H1 (cell line): Measurements from ENCODE around the gene LRRC28. TPM values are rescaled to one million over a fixed set of nuclear protein-coding genes. Genes with fewer than 3 reads are reported as not detected.

Experiments
- CTCF ChIA-PET: fragments of 300-600 bp; sonication (Branson Sonifier 250); formaldehyde crosslinking; loops from one replicate; lab custom pipeline; 2021; ENCODE audit not compliant: partially characterized antibody; lab: Charles Lee
- POLR2A ChIA-PET: fragments of 300-600 bp; sonication (Branson Sonifier 250); formaldehyde crosslinking; loops from one replicate; lab custom pipeline; 2021; ENCODE audit warnings: inconsistent platforms; ENCODE audit not compliant: partially characterized antibody; lab: Charles Lee
- DNase-seq, 2 experiments: peaks; one replicate each; pipeline versions ENCODE4 v3.0.0 to v3.0.0-alpha.2; 2010 to 2022; ENCODE audit warnings: low spot score in 2 of 2, low read depth in 1 of 2, mixed read lengths in 1 of 2
- FAIRE-seq: peaks from 2 replicates; lab custom pipeline; 2011; peaks lifted over from hg19 to GRCh38; lab: Jason Lieb, UNC
- H2AFZ ChIP-seq: 2 replicates; pipeline ENCODE4 v1.8.1; 2012; ENCODE audit warnings: low read length, inconsistent platforms
- H2AK5ac ChIP-seq: 2 replicates; pipeline ENCODE4 v1.6.1; 2013; ENCODE audit warnings: low read depth, low read length
- H2BK120ac ChIP-seq: replicated peaks from 2 replicates; pipeline ENCODE3; 2013; ENCODE audit warnings: low read depth, low read length, inconsistent platforms
- H2BK12ac ChIP-seq: 2 replicates; pipeline ENCODE4 v1.6.1; 2013; ENCODE audit warnings: low read depth, low read length
- H2BK15ac ChIP-seq: 2 replicates; pipeline ENCODE4 v1.6.1; 2013; ENCODE audit warnings: low read length
- H2BK20ac ChIP-seq: 2 replicates; pipeline ENCODE4 v1.6.1; 2013; ENCODE audit warnings: low read length
- H2BK5ac ChIP-seq: 2 replicates; pipeline ENCODE4 v1.6.1; 2013; ENCODE audit warnings: low read depth, low read length
- H3K14ac ChIP-seq: 2 replicates; pipeline ENCODE4 v1.6.1; 2013; ENCODE audit warnings: inconsistent platforms; ENCODE audit not compliant: insufficient read length
- H3K18ac ChIP-seq: 2 replicates; pipeline ENCODE4 v1.6.1; 2013; ENCODE audit warnings: low read length; ENCODE audit errors: extremely low read depth
- H3K23ac ChIP-seq: 2 replicates; pipeline ENCODE4 v1.6.1; 2013; ENCODE audit warnings: inconsistent platforms; ENCODE audit not compliant: insufficient read length
- H3K23me2 ChIP-seq: 2 replicates; pipeline ENCODE4 v1.6.1; 2013; ENCODE audit warnings: low read depth, low read length
- H3K27ac ChIP-seq: 2 replicates; pipeline ENCODE4 v1.6.1; 2011; ENCODE audit warnings: low read depth, low read length, inconsistent platforms
- H3K27me3 ChIP-seq, 4 experiments: replicated peaks in 1 of 4; 1 replicate in 1 of 4; 2 replicates in 3 of 4; pipeline versions ENCODE4 v1.6.1 to v1.8.1; 2011 to 2013; ENCODE audit warnings: low read length in 3 of 4, mild to moderate bottlenecking in 3 of 4, inconsistent platforms in 2 of 4, mixed read lengths in 2 of 4, moderate library complexity in 1 of 4; ENCODE audit not compliant: control insufficient read depth in 3 of 4, insufficient read depth in 3 of 4; ENCODE audit errors: extremely low read depth in 1 of 4
- H3K36me3 ChIP-seq, 4 experiments: 2 replicates each; pipeline versions ENCODE4 v1.6.1 to v1.8.1; 2011 to 2013; ENCODE audit warnings: mild to moderate bottlenecking in 4 of 4, low read length in 3 of 4, moderate library complexity in 2 of 4, control low read depth in 1 of 4, inconsistent platforms in 1 of 4; ENCODE audit not compliant: insufficient read depth in 4 of 4, control insufficient read depth in 2 of 4
- H3K4ac ChIP-seq: replicated peaks from 2 replicates; pipeline ENCODE3; 2013; ENCODE audit warnings: low read length, low read depth, mixed read lengths, inconsistent platforms; ENCODE audit not compliant: insufficient read length
- H3K4me1 ChIP-seq, 4 experiments: replicated peaks in 1 of 4; 1 replicate in 1 of 4; 2 replicates in 3 of 4; pipeline versions ENCODE4 v1.6.1 to v1.8.1; 2011 to 2013; ENCODE audit warnings: low read length in 3 of 4, inconsistent platforms in 2 of 4, mixed read lengths in 1 of 4; ENCODE audit not compliant: insufficient read depth in 4 of 4, control insufficient read depth in 3 of 4
- H3K4me2 ChIP-seq, 2 experiments: 2 replicates each; pipeline versions ENCODE4 v1.6.1 to v1.8.1; 2011 to 2013; ENCODE audit warnings: low read depth in 2 of 2, low read length in 2 of 2, control low read depth in 1 of 2, inconsistent platforms in 1 of 2, mild to moderate bottlenecking in 1 of 2; ENCODE audit not compliant: insufficient read depth in 1 of 2
- H3K4me3 ChIP-seq, 4 experiments: fragments of 200-600, 300-600 bp in 1 of 4; sonication (generic), shearing (Covaris generic), sonication (Bioruptor Twin) in 1 of 4; 2 replicates each; pipeline versions ENCODE4 v1.5.1 to v1.8.1; 2011 to 2016; ENCODE audit warnings: low read length in 4 of 4, low read depth in 3 of 4, control low read depth in 2 of 4, inconsistent platforms in 2 of 4, mild to moderate bottlenecking in 2 of 4, mixed read lengths in 1 of 4, moderate library complexity in 1 of 4; ENCODE audit not compliant: insufficient read depth in 2 of 4; ENCODE audit errors: extremely low read depth in 1 of 4
- H3K56ac ChIP-seq: replicated peaks from 2 replicates; pipeline ENCODE3; 2013; ENCODE audit warnings: low read depth, mild to moderate bottlenecking, mixed read lengths, low read length, inconsistent platforms; ENCODE audit not compliant: insufficient read length
- H3K79me1 ChIP-seq: 2 replicates; pipeline ENCODE4 v1.6.1; 2013; ENCODE audit warnings: low read depth, low read length, control low read depth
- H3K79me2 ChIP-seq, 2 experiments: 2 replicates each; pipeline versions ENCODE4 v1.6.1 to v1.8.1; 2012 to 2013; ENCODE audit warnings: low read length in 2 of 2, mild to moderate bottlenecking in 2 of 2, inconsistent platforms in 1 of 2; ENCODE audit not compliant: insufficient read depth in 2 of 2, control insufficient read depth in 1 of 2
- H3K9ac ChIP-seq, 4 experiments: replicated peaks in 1 of 4; 1 replicate in 1 of 4; 2 replicates in 3 of 4; pipeline versions ENCODE4 v1.6.1 to v1.8.1; 2011 to 2013; ENCODE audit warnings: low read depth in 3 of 4, low read length in 3 of 4, control low read depth in 2 of 4, mild to moderate bottlenecking in 2 of 4, moderate library complexity in 2 of 4, inconsistent platforms in 1 of 4; ENCODE audit errors: extremely low read depth in 1 of 4
- H3K9me3 ChIP-seq, 2 experiments: 2 replicates each; pipeline versions ENCODE4 v1.6.1 to v1.8.1; 2012 to 2013; ENCODE audit warnings: mild to moderate bottlenecking in 2 of 2, moderate library complexity in 2 of 2, control low read depth in 1 of 2, inconsistent platforms in 1 of 2, low read depth in 1 of 2, low read length in 1 of 2, mixed read lengths in 1 of 2; ENCODE audit not compliant: insufficient read depth in 2 of 2
- H4K20me1 ChIP-seq, 2 experiments: replicated peaks in 1 of 2; 2 replicates each; pipeline versions ENCODE3 to v1.8.1; 2011 to 2013; ENCODE audit warnings: inconsistent platforms in 2 of 2, low read length in 2 of 2, mild to moderate bottlenecking in 1 of 2; ENCODE audit not compliant: insufficient read depth in 2 of 2, control insufficient read depth in 1 of 2
- H4K5ac ChIP-seq: 2 replicates; pipeline ENCODE4 v1.6.1; 2013; ENCODE audit warnings: low read length, low read depth, mixed read lengths, inconsistent platforms; ENCODE audit not compliant: insufficient read length
- H4K8ac ChIP-seq: 2 replicates; pipeline ENCODE4 v1.8.0; 2013; ENCODE audit warnings: mild to moderate bottlenecking, moderate library complexity, low read length, inconsistent platforms; ENCODE audit not compliant: insufficient read depth; ENCODE audit errors: extremely low read depth
- H4K91ac ChIP-seq: replicated peaks from 2 replicates; pipeline ENCODE3; 2013; ENCODE audit warnings: low read length, mixed read lengths, inconsistent platforms; ENCODE audit not compliant: insufficient read length
- E2F6 ChIP-seq: IDR thresholded peaks from 2 replicates; pipeline ENCODE4 v1.6.1; 2012; ENCODE audit warnings: inconsistent platforms
- EZH2 ChIP-seq: fragments of 200-600 bp; sonication (generic); IDR thresholded peaks from 2 replicates; pipeline ENCODE4 v1.7.1; 2012; ENCODE audit warnings: low read depth, mild to moderate bottlenecking, moderate library complexity, low read length, inconsistent platforms; ENCODE audit not compliant: severe bottlenecking
- JUND ChIP-seq: IDR thresholded peaks from 2 replicates; pipeline ENCODE4 v1.6.1; 2011; ENCODE audit warnings: mild to moderate bottlenecking, improper control_type of control experiment, low read length
- KDM1A ChIP-seq: fragments of 200-600, 300-600 bp; sonication (generic); IDR thresholded peaks from 2 replicates; pipeline ENCODE4 v1.7.1; 2016; ENCODE audit warnings: mild to moderate bottlenecking, low read length, borderline replicate concordance
- RXRA ChIP-seq: IDR thresholded peaks from 2 replicates; pipeline ENCODE4 v1.6.1; 2011; ENCODE audit warnings: low read depth, mild to moderate bottlenecking, low read length, moderate library complexity; ENCODE audit not compliant: insufficient read depth
- SIN3A ChIP-seq, 2 experiments: IDR thresholded peaks in 1 of 2; conservative IDR thresholded peaks in 1 of 2; 2 replicates each; pipeline ENCODE4 v1.6.1; 2011 to 2012; ENCODE audit warnings: low read length in 2 of 2, improper control_type of control experiment in 1 of 2, low read depth in 1 of 2, mild to moderate bottlenecking in 1 of 2
- WGBS, 2 experiments: shearing (Covaris generic) in 1 of 2; methylation state at CpG; one replicate each; pipeline versions ENCODE4 v1.1.6 to v1.1.7; 2013 to 2015; ENCODE audit warnings: low lambda C conversion rate in 2 of 2, mixed read lengths in 2 of 2, inconsistent platforms in 1 of 2, low coverage in 1 of 2, missing lambda C conversion rate in 1 of 2; ENCODE audit not compliant: insufficient replicate concordance in 2 of 2, insufficient coverage in 1 of 2, insufficient read length in 1 of 2; ENCODE audit errors: extremely low coverage in 1 of 2, missing lambda C conversion rate in 1 of 2; 5-methylcytosine and 5-hydroxymethylcytosine counted together
- polyA plus RNA-seq, 7 experiments: library from polyadenylated mRNA; depleted of rRNA in 3 of 7; stranded (reverse) in 5 of 7; unstranded in 2 of 7; fragments of >200 nt in 5 of 7; fragments of 200-250 nt in 2 of 7; gene quantifications; 1 replicate in 5 of 7; 2 replicates in 1 of 7; 4 replicates in 1 of 7; pipeline versions ENCODE4 v1.2.1 to v1.2.3, GENCODE V29; 2011 to 2013; ENCODE audit warnings: missing spikeins in 2 of 7, mixed read lengths in 2 of 7
- total RNA-seq: library from RNA; stranded (reverse); fragmentation: NEBNext Ultra II Directional; extraction: Animal tissue kit (Norgen Biotek cat#: 25700); gene quantifications from 2 replicates; pipeline ENCODE4 v1.2.1, GENCODE V29; 2021

LRRC28 gene
- total and polyA plus RNA-seq, 2 of the 8 experiments (the other 6 are each of a cell fraction or from before 2014, with no cell fraction given) = 20.2 to 23.3 TPM

- DNase-seq (no peak), FAIRE-seq (no peak)
- Histone ChIP-seq H3K23me2 (no peaks in the 10 kb centered on the region), H2BK20ac (no peak overlapping the region), H2BK120ac (no peak overlapping the region), H3K79me2 (no peaks in the 10 kb centered on the region), H3K4me1 (no peaks in the 10 kb centered on the region), H4K5ac (no peak overlapping the region), H3K18ac (no peak overlapping the region), H3K79me1 (no peaks in the 10 kb centered on the region), H3K36me3 (peaks cover 0 to 7% (median 2%) of the 10 kb centered on the region in 4 experiments; a peak in 4 of 8 replicates), H3K4me2 (no peak overlapping the region), H2BK12ac (no peak overlapping the region), H3K23ac (no peak overlapping the region), H3K14ac (no peak overlapping the region), H2AK5ac (no peak overlapping the region), H4K20me1 (peaks cover 0 to under 1% of the 10 kb centered on the region in 2 experiments), H3K9me3 (0 out of 4 replicates have a peak, but pooled peaks cover 0 to 4% of the 10 kb centered on the region in 2 experiments), H2BK15ac (no peak overlapping the region), H3K56ac (no peak overlapping the region), H4K91ac (no peak overlapping the region), H2AFZ (no peak overlapping the region), H3K27me3 (no peaks in the 10 kb centered on the region), H3K27ac (no peak overlapping the region), H3K9ac (no peak overlapping the region), H4K8ac (no peak overlapping the region), H3K4me3 (no peak overlapping the region), H2BK5ac (no peak overlapping the region), H3K4ac (no peak overlapping the region)
- no peak for TF ChIP-seq KDM1A
- no peak for TF ChIP-seq E2F6
- no peak for TF ChIP-seq SIN3A (conservative IDR thresholded peaks at IDR 0.05 in 1 of 2, IDR thresholded peaks at IDR 0.05 in 1 of 2; ENCODE audit: low read depth in 1 of 2, low read length in 2 of 2)
- no peak for TF ChIP-seq EZH2
- TF ChIP-seq JUND = no peak
- TF ChIP-seq RXRA = no peak
- CTCF ChIA-PET = no interaction called here
- POLR2A ChIA-PET = no interaction called here
- WGBS, 2 experiments = 95% methylated on average over 2 of the region's 2 CpGs; no CpG with 5 or more reads in 1 of the 2 experiments
These were observed 18.5 kb upstream of the LRRC28 start for GRCh38 chr15:99232740-99233139.
